ENCODE measurements around the gene CREBRF. TPM values are rescaled to one million over a fixed set of nuclear protein-coding genes. Genes with fewer than 3 reads are reported as not detected.
A peak's percentile ranks its signal among the peaks of the same experiment; 100 is the strongest.
"Not testable (repeated sequence)": the region's sequence is repeated elsewhere in the genome, so short reads cannot be mapped to it uniquely, and the experiment has no call there.

CREBRF gene
- total RNA-seq, 1 donor from 2014 or later, result 56.6 TPM

DNA sequence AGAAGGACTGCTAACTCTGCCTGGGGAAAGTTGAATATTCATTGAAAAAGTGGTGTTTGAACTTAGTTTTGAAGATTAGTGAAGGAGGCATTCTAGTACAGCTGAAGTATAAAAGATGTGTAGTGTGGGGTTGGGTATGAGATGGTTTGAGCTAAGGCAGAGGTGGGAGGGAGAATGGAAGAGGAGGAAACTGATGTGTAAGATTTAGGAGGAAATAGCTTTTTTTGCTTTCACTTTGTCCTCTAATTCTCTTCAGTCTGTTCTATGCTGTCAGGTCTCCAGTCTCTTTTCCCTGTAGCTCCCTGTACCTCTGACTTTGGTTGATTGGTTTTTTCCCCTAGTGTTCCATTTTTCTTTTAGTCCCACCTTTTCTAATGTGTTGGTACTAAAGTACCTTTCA, 9.0 kb downstream of the CREBRF start:
- intact Hi-C loops (cut with DNase I), result no loop called here
- DNase-seq (ENCODE audit: low spot score) (no peak), ATAC-seq (no peak)

DNA sequence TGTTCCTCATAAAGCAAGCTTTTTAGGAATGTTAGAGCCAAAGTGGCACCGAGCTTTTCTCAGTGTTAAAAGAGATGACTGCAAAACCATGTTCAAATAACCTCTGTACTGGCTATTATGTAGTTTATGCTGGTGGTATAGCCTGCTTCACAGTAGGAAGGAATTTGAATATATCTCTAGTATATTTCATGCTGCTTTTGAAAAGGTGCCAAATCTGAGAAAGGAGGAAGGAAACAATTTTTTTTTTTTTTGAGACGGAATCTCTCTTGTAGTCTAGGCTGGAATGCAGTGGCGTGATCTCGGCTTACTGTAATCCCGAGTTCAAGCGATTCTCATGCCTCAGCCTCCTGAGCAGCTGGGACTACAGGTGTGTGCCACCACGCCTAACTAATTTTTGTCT, 13.5 kb downstream of the CREBRF start:
- intact Hi-C loops (cut with DNase I), result no loop called here
- ATAC-seq (no peak), DNase-seq (ENCODE audit: low spot score) (no peak)

DNA sequence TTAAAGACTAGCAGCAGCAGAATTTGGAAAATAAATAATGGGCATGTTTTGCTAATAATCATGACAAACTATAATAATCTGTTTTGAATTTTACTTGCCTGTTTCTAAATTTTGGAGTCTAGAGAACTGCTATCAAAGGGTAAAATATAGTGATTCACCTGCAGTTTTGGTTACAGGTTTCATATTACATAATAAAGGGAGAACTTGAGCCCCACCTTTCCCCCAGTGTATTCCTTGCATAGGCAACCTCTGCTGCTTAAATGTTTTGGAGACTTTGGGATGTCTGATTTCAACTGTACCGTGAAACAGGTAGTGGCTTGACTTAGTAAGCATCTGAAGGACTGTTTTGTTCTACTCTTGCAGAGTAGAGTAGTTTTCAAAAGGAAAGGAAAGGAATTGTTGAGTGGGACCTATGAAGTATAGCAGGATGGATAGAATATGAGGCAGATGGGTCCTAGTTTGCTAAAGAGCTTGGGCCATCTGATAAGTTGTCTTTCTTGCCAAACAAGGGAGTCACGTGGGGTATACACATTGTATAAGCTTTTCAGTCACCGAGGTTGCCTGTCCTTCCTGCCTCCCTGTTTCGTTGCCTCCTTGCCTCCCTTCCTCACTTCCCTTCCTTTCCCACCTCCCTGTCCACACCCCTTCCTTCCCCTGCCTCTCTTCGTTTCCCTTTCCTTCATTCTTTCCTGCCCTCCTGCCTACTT, 19.1 kb downstream of the CREBRF start:
- intact Hi-C loops (cut with DNase I), result no loop called here
- DNase-seq (ENCODE audit: low spot score), result no peak
- no peak for ATAC-seq

DNA sequence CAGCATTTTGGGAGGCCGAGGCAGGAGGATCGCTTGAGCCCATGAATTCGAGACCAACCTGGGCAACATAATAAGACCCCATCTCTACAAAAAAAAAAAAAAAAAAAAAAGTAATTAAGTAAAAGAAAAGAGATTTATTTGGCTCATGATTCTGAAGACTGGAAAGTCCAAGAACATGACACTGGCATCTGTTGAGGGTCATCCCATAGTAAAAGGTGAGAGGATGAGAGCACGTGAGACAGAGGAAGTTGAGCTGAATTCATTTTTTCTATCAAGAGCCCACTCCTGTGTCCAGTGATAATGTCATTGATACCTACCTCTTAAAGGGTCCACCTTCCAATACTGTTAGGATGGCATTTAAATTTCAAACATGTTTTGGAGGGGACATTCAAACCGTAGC, 19.8 kb downstream of the CREBRF start:
- ATAC-seq, result no peak
- DNase-seq (ENCODE audit: low spot score), result no peak
- intact Hi-C loops (cut with DNase I), result no loop called here

DNA sequence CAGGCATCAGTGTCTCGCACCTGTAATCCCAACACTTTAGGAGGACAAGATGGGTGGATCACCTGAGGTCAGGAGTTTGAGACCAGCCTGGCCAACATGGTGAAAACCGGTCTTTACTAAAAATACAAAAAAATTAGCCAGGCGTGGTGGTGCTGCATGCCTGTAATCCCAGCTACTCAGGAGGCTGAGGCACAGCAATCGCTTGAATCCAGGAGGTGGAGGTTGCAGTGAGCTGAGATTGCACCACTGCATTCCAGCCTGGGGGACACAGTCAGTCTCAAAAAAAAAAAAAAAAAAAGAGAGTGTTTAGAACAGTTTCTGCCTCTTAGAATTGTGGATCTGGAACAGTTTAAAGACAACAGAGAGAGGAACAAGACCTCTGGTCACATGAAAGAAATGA, 20.3 kb downstream of the CREBRF start:
- DNase-seq (ENCODE audit: low spot score); intact Hi-C loops (cut with DNase I); ATAC-seq: not testable (repeated sequence)

DNA sequence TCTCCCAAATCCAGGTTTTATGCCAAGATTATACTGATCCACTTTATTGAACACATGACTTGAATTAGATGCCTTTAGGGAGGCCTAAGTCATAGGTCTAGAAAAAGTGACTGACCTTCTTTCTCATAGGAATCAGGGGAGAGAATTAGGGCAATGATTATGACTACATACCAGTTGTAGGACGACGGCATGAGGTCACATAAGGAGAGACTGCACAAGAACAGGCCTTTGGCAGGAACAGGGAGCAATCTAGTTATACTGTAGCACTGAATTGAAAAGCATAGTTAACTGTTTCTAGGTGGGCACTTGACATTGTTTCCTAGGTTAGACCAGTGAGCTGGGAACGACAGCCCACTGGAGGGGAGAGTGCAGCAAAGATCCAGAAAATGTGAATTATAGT, 22.7 kb downstream of the CREBRF start:
- DNase-seq (ENCODE audit: low spot score), result no peak
- no peak for ATAC-seq
- intact Hi-C loops (cut with DNase I), result no loop called here

DNA sequence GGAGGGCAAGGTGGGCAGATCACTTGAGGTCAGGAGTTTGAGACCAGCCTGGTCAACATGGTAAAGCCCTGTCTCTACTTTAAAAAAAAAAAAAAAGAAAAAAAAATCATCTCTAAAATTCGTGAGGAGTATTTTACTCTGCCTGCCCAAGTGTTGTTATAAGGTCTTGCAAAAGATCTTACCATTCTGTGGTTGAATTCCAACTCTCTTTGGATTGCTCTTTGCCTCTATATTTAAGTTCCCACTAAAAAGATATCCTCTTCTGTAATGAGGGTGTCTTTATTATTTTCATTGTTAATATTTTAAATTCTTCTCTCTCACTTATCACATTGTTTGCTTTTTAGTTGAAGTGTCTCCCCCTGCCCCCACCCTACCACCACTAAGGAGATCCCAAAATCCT, 33.4 kb downstream of the CREBRF start:
- intact Hi-C loops (cut with DNase I), result no loop called here
- ATAC-seq (no peak), DNase-seq (ENCODE audit: low spot score) (no peak)

DNA sequence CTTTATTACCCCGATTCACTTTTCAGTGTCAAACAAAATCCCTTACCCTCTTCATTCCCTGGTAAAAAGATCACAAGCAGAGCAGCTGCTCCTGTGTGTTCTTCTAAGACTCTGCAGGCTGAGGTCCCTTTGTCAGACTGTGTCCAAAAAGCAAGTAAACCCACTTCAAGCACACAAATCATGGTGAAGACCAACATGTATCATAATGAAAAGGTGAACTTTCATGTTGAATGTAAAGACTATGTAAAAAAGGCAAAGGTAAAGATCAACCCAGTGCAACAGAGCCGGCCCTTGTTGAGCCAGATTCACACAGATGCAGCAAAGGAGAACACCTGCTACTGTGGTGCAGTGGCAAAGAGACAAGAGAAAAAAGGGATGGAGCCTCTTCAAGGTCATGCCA, 34.5 kb downstream of the CREBRF start:
- ATAC-seq (no peak), DNase-seq (ENCODE audit: low spot score) (no peak)
- intact Hi-C loops (cut with DNase I), result no loop called here

DNA sequence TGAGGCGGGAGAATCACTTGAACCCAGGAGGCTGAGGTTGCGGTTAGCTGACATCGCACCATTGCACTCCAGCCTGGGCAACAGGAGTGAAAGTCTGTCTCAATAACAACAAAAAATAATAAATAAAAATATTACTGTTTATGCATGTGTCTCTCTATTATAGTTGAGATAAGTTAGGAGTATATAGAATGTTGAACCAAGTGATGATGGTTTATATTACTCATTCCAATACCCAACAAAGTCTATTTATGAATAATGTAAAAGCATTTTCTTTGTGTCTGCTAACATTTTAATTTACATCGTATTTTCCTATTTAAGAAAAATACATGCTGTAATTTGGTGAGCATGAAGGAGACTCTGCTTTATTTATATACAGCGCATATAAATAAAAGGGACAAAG, 35.8 kb downstream of the CREBRF start:
- DNase-seq (ENCODE audit: low spot score) (no peak), ATAC-seq (no peak)
- intact Hi-C loops (cut with DNase I), result no loop called here

DNA sequence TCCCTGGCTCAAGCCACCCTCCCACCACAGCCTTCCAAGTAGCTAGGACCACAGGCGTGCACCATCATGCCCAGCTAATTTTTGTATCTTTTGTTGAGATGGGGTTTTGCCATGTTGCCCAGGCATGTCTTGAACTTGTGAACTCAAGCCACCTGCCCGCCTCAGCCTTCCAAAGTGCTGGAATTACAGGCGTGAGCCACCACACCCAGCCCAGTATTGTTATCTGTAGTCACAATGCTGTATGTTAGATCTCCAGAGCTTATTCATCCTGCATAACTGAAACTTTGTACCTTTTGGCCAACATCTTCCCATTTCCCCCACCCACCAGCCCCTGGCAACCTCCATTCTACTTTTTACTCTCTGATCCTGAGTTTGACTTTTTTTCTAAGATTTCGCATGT, 37.5 kb downstream of the CREBRF start:
- DNase-seq (ENCODE audit: low spot score), result no peak
- intact Hi-C loops (cut with DNase I), result no loop called here
- no peak for ATAC-seq

DNA sequence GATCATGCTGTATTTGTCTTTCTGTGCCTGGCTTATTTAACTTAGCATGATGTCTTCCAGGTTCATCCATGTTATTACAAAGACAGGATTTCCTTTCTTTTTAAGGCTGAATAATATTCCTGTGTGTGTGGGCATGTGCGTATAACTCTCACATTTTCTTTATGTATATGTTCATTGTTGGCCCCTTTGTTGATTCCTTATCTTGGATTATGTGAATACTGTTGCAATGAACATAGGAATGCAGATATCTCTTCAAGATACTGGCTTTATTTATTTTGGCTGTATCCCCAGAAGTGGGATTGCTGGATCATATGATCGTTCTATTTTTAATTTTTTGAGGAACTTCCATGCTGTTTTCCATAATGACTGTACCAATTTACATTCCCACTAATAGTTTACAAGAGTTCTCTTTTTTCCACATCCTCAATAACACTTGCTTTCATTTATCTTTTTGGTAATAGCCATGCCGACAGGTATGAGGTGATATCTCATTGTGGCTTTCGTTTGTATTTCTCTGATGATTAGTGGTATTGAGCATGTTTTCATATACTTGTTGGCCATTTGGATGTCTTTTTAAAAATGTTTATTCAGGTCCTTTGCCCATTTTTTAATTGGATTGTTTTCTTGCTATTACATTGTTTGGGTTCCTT, 38.0 kb downstream of the CREBRF start:
- intact Hi-C loops (cut with DNase I), result no loop called here
- ATAC-seq, result peak; percentile 65

DNA sequence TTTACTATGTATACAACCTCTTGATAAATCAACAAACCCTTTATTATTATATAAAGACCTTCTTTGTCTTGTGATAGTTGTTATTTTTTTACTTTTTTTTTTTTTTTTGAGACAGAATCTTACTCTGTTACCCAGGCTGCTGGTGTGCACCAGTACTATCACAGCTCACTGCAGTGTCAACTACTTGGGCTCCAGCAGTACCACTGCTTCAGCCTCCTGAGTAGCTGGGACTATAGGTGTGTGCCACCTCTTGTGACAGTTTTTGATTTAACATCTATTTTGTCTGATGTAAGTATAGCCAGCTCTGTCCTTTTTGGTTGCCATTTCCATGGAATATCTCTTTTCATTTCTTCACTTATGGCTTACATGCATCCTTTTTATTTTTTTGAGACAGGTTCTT, 42.6 kb downstream of the CREBRF start:
- intact Hi-C loops (cut with DNase I), result no loop called here
- ATAC-seq, result no peak
- DNase-seq (ENCODE audit: low spot score), result no peak

More for the DNA sequence above, 38.0 kb downstream of the CREBRF start:
- no peak for DNase-seq (ENCODE audit: low spot score)

DNA sequence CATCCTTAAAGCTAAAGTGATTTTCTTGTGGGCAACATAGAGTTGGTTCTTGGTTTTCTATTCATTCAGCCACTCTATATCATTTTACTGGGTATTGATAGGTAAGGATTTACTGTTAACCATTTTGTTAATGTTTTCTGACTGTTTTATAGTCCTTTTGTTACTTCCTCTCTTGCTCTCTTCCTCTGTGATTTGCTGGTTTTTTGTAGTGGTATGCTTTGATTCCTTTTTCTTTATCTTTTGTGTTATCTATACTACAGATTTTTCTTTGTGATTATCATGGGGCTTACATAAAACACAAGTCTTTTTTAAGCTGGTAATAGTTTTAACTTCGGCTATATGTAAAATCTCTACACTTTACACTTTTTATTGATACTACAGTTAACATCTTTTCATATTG, 43.3 kb downstream of the CREBRF start:
- no peak for DNase-seq (ENCODE audit: low spot score)
- intact Hi-C loops (cut with DNase I), result no loop called here

DNA sequence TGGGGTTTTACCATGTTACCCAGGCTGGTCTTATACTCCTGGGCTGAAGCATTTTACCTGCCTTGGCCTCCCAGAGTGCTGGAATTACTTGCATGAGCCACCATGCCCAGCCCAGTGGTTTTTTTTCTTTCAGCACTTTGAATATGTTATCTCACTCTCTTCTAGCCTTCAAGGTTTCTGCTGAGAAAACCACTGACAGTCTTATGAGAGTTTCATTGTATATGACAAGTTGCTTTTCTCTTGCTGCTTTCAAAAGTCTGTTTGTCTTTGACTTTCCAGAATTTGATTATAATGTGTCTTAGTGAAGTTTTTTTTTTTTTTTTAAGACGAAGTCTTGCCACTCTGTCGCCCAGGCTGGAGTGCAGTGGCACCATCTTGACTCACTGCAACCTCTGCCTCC, 45.1 kb downstream of the CREBRF start:
- intact Hi-C loops (cut with DNase I), result loop anchor here (5.0 kb wide), 1 partner anchor 1309 kb away; no protein-coding TSS in a partner anchor
- ATAC-seq (no peak), DNase-seq (ENCODE audit: low spot score) (no peak)

More for the DNA sequence above, 43.3 kb downstream of the CREBRF start:
- no peak for ATAC-seq

DNA sequence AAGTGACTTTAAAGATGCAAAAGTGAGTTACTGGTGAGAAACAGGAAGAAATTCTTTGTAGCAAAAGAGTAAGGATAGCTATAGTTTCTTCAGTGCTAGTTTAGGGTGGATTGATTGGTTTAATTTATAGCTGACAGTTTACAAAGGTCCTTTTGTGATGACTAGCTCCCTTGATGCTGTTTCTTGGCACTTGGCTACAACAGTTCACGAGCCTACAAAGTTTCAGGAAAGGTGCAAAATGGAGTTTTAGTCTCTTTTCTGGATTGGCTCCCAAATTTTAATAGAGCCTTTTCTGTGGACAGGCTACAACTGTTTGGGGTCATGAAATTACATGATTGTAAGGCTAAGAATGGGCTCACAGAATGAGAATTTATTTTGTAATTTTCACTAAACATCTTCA, 47.3 kb downstream of the CREBRF start:
- intact Hi-C loops (cut with DNase I), result loop anchor here (5.0 kb wide), 1 partner anchor 1311 kb away; no protein-coding TSS in a partner anchor
- DNase-seq (ENCODE audit: low spot score), result no peak
- ATAC-seq, result no peak

DNA sequence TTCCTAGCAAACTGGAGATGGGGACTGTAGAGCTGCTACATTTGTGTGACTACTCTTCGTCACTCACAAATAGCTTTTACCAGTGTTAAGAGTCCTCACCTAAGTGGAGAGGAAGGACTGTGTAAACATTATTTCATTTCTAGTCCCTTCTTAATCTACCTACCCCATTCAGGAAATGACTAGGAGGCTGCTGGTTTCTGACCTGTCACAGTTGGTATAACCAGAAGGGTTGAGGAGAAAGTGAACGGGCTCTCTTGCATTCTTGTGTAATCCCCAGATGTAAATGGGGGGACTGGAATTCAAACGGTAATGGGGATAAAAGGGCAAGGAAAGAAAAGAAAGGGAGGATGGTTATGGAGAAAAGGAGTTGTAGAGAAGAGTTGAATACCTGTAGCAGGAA, 52.8 kb downstream of the CREBRF start:
- ATAC-seq, result no peak
- DNase-seq (ENCODE audit: low spot score), result no peak
- intact Hi-C loops (cut with DNase I), result no loop called here

DNA sequence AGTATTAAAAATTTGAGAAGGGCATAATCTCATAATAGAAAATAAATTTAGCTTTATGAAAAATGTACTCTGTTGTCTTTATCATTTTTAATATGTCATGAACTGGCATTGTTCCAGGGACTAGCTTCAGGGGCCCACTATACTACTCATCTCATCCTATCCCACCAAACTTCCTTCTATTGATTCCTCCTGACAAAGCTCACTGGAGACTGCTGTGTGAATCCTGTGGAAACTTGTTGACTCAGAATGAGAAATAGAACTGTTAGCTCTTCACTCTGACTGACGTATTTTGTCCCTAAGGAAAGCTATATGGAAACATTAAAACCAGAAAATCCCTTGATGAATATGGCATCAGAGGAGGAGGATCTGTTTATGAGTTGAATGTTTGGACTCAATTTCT, 58.4 kb downstream of the CREBRF start:
- ATAC-seq (no peak), DNase-seq (ENCODE audit: low spot score) (no peak)
- intact Hi-C loops (cut with DNase I), result no loop called here

DNA sequence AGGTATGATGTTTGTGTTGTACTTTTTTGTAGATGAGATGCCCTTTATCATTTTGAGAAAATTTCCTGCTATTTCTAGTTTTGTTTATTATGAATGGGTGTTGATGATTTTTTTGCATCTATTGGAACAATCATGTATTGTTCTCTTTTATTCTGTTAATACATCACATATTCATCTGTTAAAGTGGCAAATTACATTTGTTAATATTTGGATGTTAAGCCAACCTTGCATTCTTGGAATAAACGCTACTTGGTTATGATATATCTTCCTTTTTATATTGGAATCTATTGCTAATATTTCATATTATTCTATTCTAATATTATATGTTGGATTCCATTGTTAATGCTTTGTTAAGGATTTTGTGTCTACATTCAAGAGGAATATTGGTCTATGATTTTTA, 63.6 kb downstream of the CREBRF start:
- no peak for ATAC-seq
- DNase-seq (ENCODE audit: low spot score), result no peak
- intact Hi-C loops (cut with DNase I), result no loop called here

DNA sequence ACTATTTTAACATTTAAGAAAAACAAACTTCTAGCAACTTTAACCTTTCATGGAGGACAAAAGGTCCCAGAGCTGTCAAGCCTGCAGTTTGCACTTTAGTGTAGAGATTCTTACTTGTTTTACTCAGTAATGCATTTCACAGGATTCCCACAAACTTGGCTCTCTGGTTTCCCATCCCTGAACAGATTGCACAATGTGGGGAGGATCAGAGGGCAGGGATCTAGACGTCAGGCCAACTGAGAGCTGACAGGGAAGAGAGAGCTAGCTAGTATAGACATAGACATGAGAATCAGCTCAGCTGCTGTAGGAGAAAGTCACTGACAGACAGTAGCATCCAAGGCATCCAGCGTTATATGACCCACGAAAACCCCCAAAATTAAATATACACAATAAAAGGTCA, 67.3 kb downstream of the CREBRF start:
- intact Hi-C loops (cut with DNase I), result no loop called here
- ATAC-seq (peak; percentile 83), DNase-seq (ENCODE audit: low spot score) (no peak)

DNA sequence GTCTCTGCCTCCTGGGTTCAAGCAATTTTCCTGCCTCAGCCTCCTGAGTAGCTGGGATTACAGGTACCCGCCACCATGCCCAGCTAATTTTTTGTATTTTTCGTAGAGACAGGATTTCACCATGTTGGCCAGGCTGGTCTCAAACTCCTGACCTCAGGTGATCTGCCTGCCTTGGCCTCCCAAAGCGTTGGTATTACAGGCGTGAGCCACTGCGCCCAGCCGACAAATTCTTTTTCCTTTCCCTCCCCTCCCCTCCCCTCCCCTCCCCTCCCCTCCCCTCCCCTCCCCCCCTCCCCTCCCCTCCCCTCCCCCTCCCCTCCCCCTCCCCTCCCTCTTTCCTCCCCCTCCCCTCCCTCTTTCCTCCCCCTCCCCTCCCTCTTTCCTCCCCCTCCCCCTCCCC, 76.0 kb downstream of the CREBRF start:
- intact Hi-C loops (cut with DNase I); DNase-seq (ENCODE audit: low spot score); ATAC-seq: not testable (repeated sequence)

DNA sequence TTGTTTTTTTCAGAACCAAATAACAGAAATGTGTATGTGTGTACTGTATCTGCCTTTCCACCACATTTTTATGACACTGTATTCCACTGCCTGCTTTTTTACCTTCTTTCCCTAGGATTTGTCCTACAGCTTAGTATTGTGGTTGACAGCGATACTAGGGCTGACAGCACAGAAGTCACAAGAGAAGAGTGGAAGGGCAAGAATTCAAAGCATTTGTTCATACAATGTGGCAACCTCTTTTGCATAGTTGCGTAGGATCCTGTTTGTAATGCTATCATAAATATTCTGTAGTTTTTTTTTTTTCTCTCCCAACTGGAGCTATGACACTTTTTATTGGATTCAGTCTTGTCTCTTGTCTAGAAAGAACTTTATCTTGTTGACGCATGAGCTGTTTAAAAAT, 82.6 kb downstream of the CREBRF start:
- no peak for DNase-seq (ENCODE audit: low spot score)
- no peak for ATAC-seq
- intact Hi-C loops (cut with DNase I), result no loop called here

Data from sciatic nerve (tissue), 2 donors.